DLD1 (cell line): ENCODE measurements around the gene KRT4.

ENCODE experiments used
- in situ Hi-C: cut with HindIII; loops from 2 replicates; pipeline ENCODE4 v1.10.0; 2017; ENCODE audit warnings: low sequenced_read_pairs

Gene KRT4

GRCh38 chr12:52811191-52812072 is 2.5 kb downstream of the KRT4 start:
- in situ Hi-C loops: loop anchor here (10.0 kb wide), 1 partner anchor 107 kb away; the partner anchor contains the start of gene KRT77

- in situ Hi-C loops: loop anchor here (10.0 kb wide), 1 partner anchor 106 kb away; the partner anchor contains the start of gene KRT77
Measured at GRCh38 chr12:52810554-52810953, 3.4 kb downstream of the KRT4 start.

- in situ Hi-C loops: no loop called here
Measured at GRCh38 chr12:52809166-52809565, 4.8 kb downstream of the KRT4 start.

- in situ Hi-C loops: no loop called here
Measured at GRCh38 chr12:52808573-52809160, 5.2 kb downstream of the KRT4 start.

- in situ Hi-C loops: no loop called here
Measured at GRCh38 chr12:52807544-52808470, 6.1 kb downstream of the KRT4 start.

- in situ Hi-C loops: no loop called here
Measured at GRCh38 chr12:52806821-52807543, 6.9 kb downstream of the KRT4 start.

- in situ Hi-C loops: no loop called here
Measured at GRCh38 chr12:52806169-52806811, 7.6 kb downstream of the KRT4 start.

- in situ Hi-C loops: no loop called here
Measured at GRCh38 chr12:52805739-52806138, 8.2 kb downstream of the KRT4 start.

- in situ Hi-C loops: no loop called here
Measured at GRCh38 chr12:52805000-52805399, 8.9 kb downstream of the KRT4 start.

- in situ Hi-C loops: no loop called here
Measured at GRCh38 chr12:52802442-52802841, 11.5 kb downstream of the KRT4 start.

GRCh38 chr12:52801773-52802172 is 12.1 kb downstream of the KRT4 start:
- in situ Hi-C loops: no loop called here

GRCh38 chr12:52800259-52800917 is 13.5 kb downstream of the KRT4 start:
- in situ Hi-C loops: no loop called here

- in situ Hi-C loops: no loop called here
Measured at GRCh38 chr12:52799505-52800211, 14.3 kb downstream of the KRT4 start.

GRCh38 chr12:52798671-52799504 is 15.0 kb downstream of the KRT4 start:
- in situ Hi-C loops: no loop called here

- in situ Hi-C loops: no loop called here
Measured at GRCh38 chr12:52798003-52798670, 15.8 kb downstream of the KRT4 start.

GRCh38 chr12:52797529-52797894 is 16.4 kb downstream of the KRT4 start:
- in situ Hi-C loops: no loop called here

GRCh38 chr12:52796839-52797528 is 16.9 kb downstream of the KRT4 start:
- in situ Hi-C loops: no loop called here
